ENCODE measurements around the gene SLU7.

- TF ChIP-seq POLR2AphosphoS5 (IDR thresholded peaks at IDR 0.05; ENCODE audit: low read depth, low read length) (no peak), TAF1 (IDR thresholded peaks at IDR 0.05; ENCODE audit: low read depth, low read length) (no peak), POLR2A (IDR thresholded peaks at IDR 0.05; ENCODE audit: low read depth, low read length) (no peak)
Observed at GRCh38 chr5:160423099-160423498, 4.2 kb upstream of the SLU7 start.
